Thyroid gland (tissue), 4 donors: ENCODE results near the gene RNF31.

Source experiments
- POLR2A ChIP-seq, 2 donors: fragments of 450-650 bp; IDR thresholded peaks; one replicate each; pipeline ENCODE4 v1.6.1; 2017; ENCODE audit warnings: antibody characterized with exemption in 2 of 2, mild to moderate bottlenecking in 2 of 2, moderate library complexity in 1 of 2
- TF ChIP-seq, protein P1 (sequence below), 6 experiments: fragments of 200-600 bp in 3 of 6; fragments of 450-650 bp in 3 of 6; sonication (generic) in 3 of 6; IDR thresholded peaks; one replicate each; pipeline ENCODE4 v1.5.1; 2016 to 2019; ENCODE audit warnings: antibody characterized with exemption in 6 of 6, mild to moderate bottlenecking in 2 of 6, inconsistent platforms in 1 of 6, moderate library complexity in 1 of 6

DNA sequence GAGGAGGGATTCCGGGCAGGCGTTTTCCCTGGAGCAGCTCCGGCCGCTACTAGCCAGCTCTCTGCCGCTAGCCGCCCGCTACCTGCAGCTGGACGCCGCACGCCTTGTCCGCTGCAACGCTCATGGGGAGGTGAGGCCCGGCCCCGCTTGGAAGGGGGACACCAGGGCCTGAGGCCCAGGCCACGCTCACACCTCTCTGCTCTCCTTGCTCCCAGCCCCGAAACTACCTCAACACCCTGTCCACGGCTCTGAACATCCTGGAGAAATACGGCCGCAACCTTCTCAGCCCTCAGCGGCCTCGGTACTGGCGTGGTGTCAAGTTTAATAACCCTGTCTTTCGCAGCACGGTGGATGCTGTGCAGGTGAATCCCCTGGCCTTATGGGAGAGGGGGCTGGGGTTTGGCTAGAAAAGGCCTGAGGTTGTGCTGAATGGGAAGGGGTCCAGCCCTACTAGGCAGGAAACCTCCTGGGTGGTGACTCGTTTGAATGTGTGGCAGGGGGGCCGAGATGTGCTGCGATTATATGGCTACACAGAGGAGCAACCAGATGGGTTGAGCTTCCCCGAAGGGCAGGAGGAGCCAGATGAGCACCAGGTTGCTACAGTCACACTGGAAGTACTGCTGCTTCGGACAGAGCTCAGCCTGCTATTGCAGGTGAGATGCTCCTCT is 597 bp downstream of the RNF31 start:
- TF ChIP-seq, protein P1, sequence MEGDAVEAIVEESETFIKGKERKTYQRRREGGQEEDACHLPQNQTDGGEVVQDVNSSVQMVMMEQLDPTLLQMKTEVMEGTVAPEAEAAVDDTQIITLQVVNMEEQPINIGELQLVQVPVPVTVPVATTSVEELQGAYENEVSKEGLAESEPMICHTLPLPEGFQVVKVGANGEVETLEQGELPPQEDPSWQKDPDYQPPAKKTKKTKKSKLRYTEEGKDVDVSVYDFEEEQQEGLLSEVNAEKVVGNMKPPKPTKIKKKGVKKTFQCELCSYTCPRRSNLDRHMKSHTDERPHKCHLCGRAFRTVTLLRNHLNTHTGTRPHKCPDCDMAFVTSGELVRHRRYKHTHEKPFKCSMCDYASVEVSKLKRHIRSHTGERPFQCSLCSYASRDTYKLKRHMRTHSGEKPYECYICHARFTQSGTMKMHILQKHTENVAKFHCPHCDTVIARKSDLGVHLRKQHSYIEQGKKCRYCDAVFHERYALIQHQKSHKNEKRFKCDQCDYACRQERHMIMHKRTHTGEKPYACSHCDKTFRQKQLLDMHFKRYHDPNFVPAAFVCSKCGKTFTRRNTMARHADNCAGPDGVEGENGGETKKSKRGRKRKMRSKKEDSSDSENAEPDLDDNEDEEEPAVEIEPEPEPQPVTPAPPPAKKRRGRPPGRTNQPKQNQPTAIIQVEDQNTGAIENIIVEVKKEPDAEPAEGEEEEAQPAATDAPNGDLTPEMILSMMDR (IDR thresholded peaks at IDR 0.05): no peak
- no peak for TF ChIP-seq POLR2A (IDR thresholded peaks at IDR 0.05)
